Cardiac fibroblast (primary cell): ENCODE data around the gene CD82.
A peak's percentile ranks its signal among the peaks of the same experiment; 100 is the strongest.

Source experiments
- DNase-seq, 2 donors: peaks; one replicate each; pipeline versions ENCODE4 v3.0.0 to v3.0.0-alpha.2; 2010; ENCODE audit warnings: low read depth in 2 of 2
- H3K4me3 ChIP-seq, 2 donors: replicated peaks in 1 of 2; 1 replicate in 1 of 2; 2 replicates in 1 of 2; pipeline ENCODE4 v1.5.1; 2011; ENCODE audit warnings: low read depth in 2 of 2, low read length in 2 of 2, mild to moderate bottlenecking in 2 of 2, moderate library complexity in 1 of 2
- CTCF ChIP-seq: IDR thresholded peaks from one replicate; pipeline ENCODE4 v1.5.1; 2011; ENCODE audit warnings: low read depth, mild to moderate bottlenecking, low read length, inconsistent platforms

CD82 gene

DNA sequence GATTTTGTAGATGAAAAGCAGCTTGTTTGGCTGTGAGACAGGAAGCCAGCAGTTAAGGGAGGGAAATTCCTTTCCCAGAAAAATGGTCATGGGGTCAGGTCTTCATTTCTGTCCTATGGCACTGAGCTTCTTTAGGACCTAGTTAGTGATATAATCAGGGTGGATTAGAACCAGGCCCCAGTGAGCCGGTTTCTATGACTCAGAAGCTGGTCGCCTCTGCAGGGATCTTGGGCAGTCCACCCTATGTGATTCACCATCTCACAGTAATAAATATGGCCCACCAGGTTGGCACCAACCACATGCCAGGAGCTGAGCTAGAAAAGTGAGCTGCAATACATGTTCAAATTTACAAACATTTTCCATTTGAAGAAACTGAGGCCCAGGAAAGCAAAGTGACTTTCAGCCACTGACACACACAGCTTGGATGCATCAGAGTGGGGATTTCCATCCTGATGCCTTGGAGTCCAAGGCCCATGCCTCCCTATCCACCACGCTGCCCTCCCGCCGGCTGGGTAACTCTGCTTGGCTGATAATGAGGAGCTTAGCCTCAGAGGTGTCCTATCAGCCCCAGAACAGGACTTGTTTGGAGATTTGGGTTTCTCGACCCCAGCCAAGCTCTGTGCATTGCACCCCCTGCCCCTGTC lies 42.0 kb downstream of the CD82 start:
- DNase-seq = peak in 1 of 2 donors; percentile 36
- H3K4me3 ChIP-seq = no peak overlapping the region
- no peak for TF ChIP-seq CTCF

GRCh38 chr11:44607987-44608386 lies 42.5 kb downstream of the CD82 start:
- no peak for TF ChIP-seq CTCF

DNA sequence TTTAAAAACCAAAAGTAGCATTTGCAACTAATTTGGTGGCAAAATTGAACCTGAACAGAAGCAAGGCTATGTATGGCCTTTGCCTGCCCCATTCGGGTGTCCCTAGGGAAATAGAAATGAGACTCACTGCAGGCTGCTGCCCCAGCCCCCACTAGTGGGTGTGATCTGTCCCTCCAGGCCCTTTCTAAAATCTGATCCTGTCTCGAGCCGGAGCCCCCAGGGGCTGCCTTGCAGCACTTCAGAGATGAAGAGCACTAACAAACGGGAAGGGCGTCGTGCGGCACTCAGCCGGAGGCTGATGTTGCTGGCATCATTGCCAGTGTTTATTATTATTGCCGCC lies 43.2 kb downstream of the CD82 start:
- no peak for TF ChIP-seq CTCF
- no peak overlapping the region for H3K4me3 ChIP-seq

More at GRCh38 chr11:44607987-44608386, 42.5 kb downstream of the CD82 start:
- DNase-seq = peak in 1 of 2 donors; percentile 50
- no peak overlapping the region for H3K4me3 ChIP-seq

DNA sequence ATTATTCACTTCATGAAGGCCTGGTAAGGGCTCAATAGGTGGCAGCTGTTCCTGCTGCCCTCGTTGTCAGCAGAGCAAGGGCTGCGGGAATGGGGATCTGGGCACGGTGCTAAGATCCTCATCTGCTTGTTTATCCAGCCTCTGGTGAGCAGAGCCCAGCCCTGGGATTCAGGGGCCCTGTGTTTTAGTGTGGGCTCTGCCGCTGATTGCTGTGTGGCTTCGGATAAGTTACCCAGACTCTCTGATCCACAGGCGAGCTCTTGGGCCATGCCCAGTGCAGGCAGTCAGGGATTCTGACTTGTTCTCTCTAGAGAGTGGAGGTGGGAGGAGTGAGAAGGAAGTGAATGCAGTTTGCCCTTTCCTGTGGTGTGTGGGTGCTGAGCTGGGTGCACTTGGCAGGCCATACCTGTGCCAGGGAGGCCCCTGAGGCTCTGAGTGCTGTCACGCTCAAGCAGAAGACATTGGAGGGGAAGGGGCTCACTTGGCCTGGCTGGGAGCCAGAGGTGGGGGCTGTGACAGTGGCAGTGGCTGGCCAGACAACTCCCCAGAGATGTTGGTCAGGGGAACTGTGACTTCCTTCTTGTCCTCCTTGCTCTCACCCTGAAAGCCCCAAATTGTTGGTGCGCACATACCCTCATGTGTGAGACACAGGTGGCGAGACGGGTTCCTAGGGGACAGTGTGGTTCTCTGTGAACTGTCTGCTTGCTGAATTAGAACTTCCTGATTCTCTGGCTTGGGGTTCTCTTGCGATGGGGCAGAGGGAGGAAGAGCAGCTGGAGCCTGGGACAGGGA lies 43.7 kb downstream of the CD82 start:
- DNase-seq = no peak
- H3K4me3 ChIP-seq = no peak overlapping the region
- no peak for TF ChIP-seq CTCF

More for the DNA sequence above, 43.2 kb downstream of the CD82 start:
- DNase-seq = no peak

DNA sequence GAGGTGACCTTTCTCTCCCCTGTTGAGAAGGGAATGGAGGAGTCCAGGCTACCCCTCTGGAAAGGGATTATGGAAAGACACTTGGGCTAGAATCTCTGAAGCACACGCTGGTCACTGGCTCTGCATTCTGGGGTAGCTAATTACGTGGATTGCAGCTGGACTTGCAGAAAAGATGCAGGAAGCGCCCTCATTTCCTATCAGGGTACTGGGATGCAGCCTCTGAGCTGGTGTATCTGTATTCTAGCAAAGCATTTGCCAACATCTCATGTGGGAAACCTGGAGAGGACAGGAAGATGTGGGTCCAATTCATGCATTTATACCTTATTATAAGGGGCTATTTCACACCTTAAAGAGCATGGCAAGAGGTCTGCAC lies 44.3 kb downstream of the CD82 start:
- no peak for TF ChIP-seq CTCF
- DNase-seq = no peak
- no peak overlapping the region for H3K4me3 ChIP-seq

- H3K4me3 ChIP-seq = no peak overlapping the region
- no peak for TF ChIP-seq CTCF
- no peak for DNase-seq
Observed at GRCh38 chr11:44610186-44610955, 44.9 kb downstream of the CD82 start.
